ENCODE results near the gene GLG1.
"Not testable (repeated sequence)": the region's sequence is repeated elsewhere in the genome, so short reads cannot be mapped to it uniquely, and the experiment has no call there.

GLG1 gene

GRCh38 chr16:74407362-74407705, 199.6 kb downstream of the GLG1 start:
- not testable (repeated sequence) for DNase-seq (ENCODE audit: low spot score)

GRCh38 chr16:74406600-74407361, 200.1 kb downstream of the GLG1 start:
- not testable (repeated sequence) for DNase-seq (ENCODE audit: low spot score)

GRCh38 chr16:74404148-74404933, 202.6 kb downstream of the GLG1 start:
- DNase-seq (ENCODE audit: low spot score) = not testable (repeated sequence)

GRCh38 chr16:74400238-74400637, 206.7 kb downstream of the GLG1 start:
- DNase-seq (ENCODE audit: low spot score) = not testable (repeated sequence)

GRCh38 chr16:74398212-74398895, 208.6 kb downstream of the GLG1 start:
- not testable (repeated sequence) for DNase-seq (ENCODE audit: low spot score)

All from SW480 (cell line).